Gastroesophageal sphincter (tissue), 4 donors: ENCODE measurements around the gene PCDHGA10. TPM values are rescaled to one million over a fixed set of nuclear protein-coding genes. Genes with fewer than 3 reads are reported as not detected.
"Not testable (repeated sequence)": the region's sequence is repeated elsewhere in the genome, so short reads cannot be mapped to it uniquely, and the experiment has no call there.

ENCODE experiments used
- ATAC-seq: fragments of 150-250 bp; one replicate; pipeline ENCODE4 v1.9.1; 2016; ENCODE audit warnings: mild to moderate bottlenecking, moderate library complexity
- H3K27ac ChIP-seq, 4 donors: fragments of 200-600 bp; sonication (generic) in 3 of 4; 1 replicate in 3 of 4; 2 replicates in 1 of 4; pipeline ENCODE4 v1.5.1; 2016 to 2019
- H3K27me3 ChIP-seq: fragments of 200-600 bp; sonication (generic); one replicate; pipeline ENCODE4 v1.5.1; 2019
- H3K36me3 ChIP-seq, 2 donors: fragments of 200-600 bp; sonication (generic); one replicate each; pipeline ENCODE4 v1.5.1; 2019; ENCODE audit warnings: control low read depth in 1 of 2
- H3K4me1 ChIP-seq, 3 donors: fragments of 200-600 bp; sonication (generic); 1 replicate in 2 of 3; 2 replicates in 1 of 3; pipeline ENCODE4 v1.5.1; 2016 to 2019; ENCODE audit warnings: control low read depth in 2 of 3
- H3K4me3 ChIP-seq, 2 donors: fragments of 200-600 bp; sonication (generic); one replicate each; pipeline ENCODE4 v1.5.1; 2019; ENCODE audit warnings: mild to moderate bottlenecking in 1 of 2, moderate library complexity in 1 of 2
- H3K9me3 ChIP-seq, 3 donors: fragments of 200-600 bp; sonication (generic); one replicate each; pipeline ENCODE4 v1.5.1; 2017 to 2019; ENCODE audit warnings: control low read depth in 2 of 3
- EP300 ChIP-seq: sonication (generic); formaldehyde crosslinking; IDR thresholded peaks from one replicate; pipeline ENCODE4 v1.6.1; 2017; ENCODE audit warnings: antibody characterized with exemption, mild to moderate bottlenecking
- POLR2A ChIP-seq, 2 donors: fragments of 450-650 bp; IDR thresholded peaks; one replicate each; pipeline ENCODE4 v1.6.1; 2017; ENCODE audit warnings: antibody characterized with exemption in 2 of 2, mild to moderate bottlenecking in 2 of 2, moderate library complexity in 1 of 2
- POLR2AphosphoS5 ChIP-seq: sonication (generic); formaldehyde crosslinking; IDR thresholded peaks from one replicate; pipeline ENCODE4 v1.6.1; 2017; ENCODE audit warnings: antibody characterized with exemption
- WGBS, 2 donors: methylation state at CpG; one replicate each; pipeline ENCODE4 v1.1.5; 2018; ENCODE audit warnings: low coverage in 1 of 2; 5-methylcytosine and 5-hydroxymethylcytosine counted together
- total RNA-seq, 4 donors: library from RNA; depleted of rRNA; stranded (reverse); fragments of >200 nt; gene quantifications; one replicate each; pipeline ENCODE4 v1.1.0, GENCODE V29; 2016
- TF ChIP-seq, protein P1 (sequence below), 4 experiments: fragments of 200-600 bp in 2 of 4; fragments of 450-650 bp in 2 of 4; sonication (generic) in 1 of 4; IDR thresholded peaks; one replicate each; pipeline ENCODE4 v1.5.1; 2017 to 2019; ENCODE audit warnings: antibody characterized with exemption in 4 of 4, mild to moderate bottlenecking in 2 of 4, moderate library complexity in 2 of 4

PCDHGA10 gene
- total RNA-seq, 4 donors from 2014 or later = 2.9 to 8.2 (median 4.7) TPM

DNA sequence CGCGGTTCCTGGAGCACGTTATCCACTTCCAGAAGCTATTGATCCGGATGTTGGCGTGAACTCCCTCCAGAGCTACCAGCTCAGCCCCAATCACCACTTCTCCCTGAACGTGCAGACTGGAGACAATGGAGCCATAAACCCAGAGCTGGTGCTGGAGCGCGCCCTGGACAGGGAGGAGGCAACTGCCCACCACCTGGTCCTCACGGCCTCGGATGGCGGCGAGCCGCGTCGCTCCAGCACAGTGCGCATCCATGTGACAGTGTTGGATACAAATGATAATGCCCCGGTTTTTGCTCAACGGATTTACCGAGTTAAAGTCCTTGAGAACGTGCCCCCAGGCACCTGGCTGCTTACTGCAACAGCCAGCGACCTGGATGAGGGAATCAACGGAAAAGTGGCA lies 9.4 kb upstream of the PCDHGA10 start:
- TF ChIP-seq POLR2A (IDR thresholded peaks at IDR 0.05) (no peak), EP300 (no peak), POLR2AphosphoS5 (no peak)
- TF ChIP-seq, protein P1, sequence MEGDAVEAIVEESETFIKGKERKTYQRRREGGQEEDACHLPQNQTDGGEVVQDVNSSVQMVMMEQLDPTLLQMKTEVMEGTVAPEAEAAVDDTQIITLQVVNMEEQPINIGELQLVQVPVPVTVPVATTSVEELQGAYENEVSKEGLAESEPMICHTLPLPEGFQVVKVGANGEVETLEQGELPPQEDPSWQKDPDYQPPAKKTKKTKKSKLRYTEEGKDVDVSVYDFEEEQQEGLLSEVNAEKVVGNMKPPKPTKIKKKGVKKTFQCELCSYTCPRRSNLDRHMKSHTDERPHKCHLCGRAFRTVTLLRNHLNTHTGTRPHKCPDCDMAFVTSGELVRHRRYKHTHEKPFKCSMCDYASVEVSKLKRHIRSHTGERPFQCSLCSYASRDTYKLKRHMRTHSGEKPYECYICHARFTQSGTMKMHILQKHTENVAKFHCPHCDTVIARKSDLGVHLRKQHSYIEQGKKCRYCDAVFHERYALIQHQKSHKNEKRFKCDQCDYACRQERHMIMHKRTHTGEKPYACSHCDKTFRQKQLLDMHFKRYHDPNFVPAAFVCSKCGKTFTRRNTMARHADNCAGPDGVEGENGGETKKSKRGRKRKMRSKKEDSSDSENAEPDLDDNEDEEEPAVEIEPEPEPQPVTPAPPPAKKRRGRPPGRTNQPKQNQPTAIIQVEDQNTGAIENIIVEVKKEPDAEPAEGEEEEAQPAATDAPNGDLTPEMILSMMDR (IDR thresholded peaks at IDR 0.05) = no peak
- Histone ChIP-seq H3K4me3 (peak overlapping the region in 1 of 2 donors; percentile 34), H3K27ac (no peak overlapping the region), H3K27me3 (peaks cover 8% of the 10 kb centered on the region), H3K9me3 (peaks cover 3 to 98% (median 15%) of the 10 kb centered on the region in 3 donors), H3K36me3 (peaks cover 0 to 22% of the 10 kb centered on the region in 2 donors), H3K4me1 (peaks cover 0 to 4% (median 0%) of the 10 kb centered on the region in 3 donors)
- ATAC-seq = no peak
- 21 to 25% methylated on average over 5 to 22 of the region's 22 CpGs for WGBS, 2 donors

DNA sequence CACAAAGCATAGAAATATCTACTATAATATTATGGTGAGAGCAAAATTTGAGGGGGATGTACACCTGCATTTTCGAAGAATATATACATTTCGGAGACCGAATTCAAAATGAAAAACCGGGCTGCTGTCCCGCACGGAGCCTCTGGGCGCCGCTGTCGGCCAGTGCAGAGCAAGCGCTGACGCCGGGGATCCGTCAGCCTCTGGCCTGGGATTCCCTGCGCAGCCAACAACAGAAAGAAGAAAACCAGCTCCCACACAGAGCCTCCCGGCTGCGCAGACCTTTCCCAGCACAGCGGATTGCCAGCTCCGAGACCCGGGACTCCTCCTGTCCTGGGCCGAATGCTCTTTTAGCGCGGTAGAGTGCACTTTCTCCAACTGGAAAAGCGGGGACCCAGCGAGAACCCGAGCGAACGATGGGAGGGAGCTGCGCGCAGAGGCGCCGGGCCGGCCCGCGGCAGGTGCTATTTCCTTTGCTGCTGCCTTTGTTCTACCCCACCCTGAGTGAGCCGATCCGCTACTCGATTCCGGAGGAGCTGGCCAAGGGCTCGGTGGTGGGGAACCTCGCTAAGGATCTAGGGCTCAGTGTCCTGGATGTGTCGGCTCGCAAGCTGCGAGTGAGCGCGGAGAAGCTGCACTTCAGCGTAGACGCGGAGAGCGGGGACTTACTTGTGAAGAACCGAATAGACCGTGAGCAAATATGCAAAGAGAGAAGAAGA lies 4.8 kb upstream of the PCDHGA10 start, which contains the start of gene PCDHGB6:
Gene PCDHGB6 (plus strand): TSS at position 232 of the 716 bp plus-strand sequence. CDS start 182 bp downstream, at position 414.
- peak within 1 kb of the TSS in 2 of 4 donors; percentile 35 to 48 for H3K27ac ChIP-seq
- TF ChIP-seq, protein P1 (IDR thresholded peaks at IDR 0.05) = peak in 3 of 4 experiments; percentile 23 to 55 (median 33)
- not testable (repeated sequence) for H3K27me3 ChIP-seq, H3K4me1 ChIP-seq, ATAC-seq
- peak within 1 kb of the TSS; percentile 16 to 41 for H3K4me3 ChIP-seq
- 10 to 20% methylated on average over 15 to 18 of the region's 51 CpGs for WGBS, 2 donors
- H3K36me3 ChIP-seq = peaks cover 0 to 33% of the 10 kb centered on the region in 2 donors
- peaks cover 0 to 99% (median 21%) of the 10 kb centered on the region in 3 donors for H3K9me3 ChIP-seq

DNA sequence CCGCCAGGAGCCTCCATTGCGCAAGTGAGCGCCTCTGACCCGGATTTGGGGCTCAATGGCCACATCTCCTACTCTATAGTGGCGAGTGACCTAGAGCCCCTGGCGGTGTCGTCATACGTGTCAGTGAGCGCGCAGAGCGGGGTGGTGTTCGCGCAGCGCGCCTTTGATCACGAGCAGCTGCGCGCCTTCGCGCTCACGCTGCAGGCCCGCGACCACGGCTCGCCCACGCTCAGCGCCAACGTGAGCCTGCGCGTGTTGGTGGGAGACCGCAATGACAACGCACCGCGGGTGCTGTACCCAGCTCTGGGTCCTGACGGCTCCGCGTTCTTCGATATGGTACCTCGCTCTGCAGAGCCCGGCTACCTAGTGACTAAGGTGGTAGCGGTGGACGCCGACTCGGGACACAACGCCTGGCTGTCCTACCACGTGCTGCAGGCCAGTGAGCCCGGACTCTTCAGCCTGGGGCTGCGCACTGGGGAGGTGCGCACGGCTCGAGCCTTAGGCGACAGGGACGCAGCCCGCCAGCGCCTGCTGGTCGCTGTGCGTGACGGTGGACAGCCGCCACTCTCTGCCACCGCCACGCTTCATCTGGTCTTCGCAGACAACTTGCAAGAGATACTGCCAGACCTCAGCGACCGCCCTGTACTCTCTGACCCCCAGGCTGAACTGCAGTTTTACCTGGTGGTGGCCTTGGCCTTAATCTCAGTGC lies 3.0 kb upstream of the PCDHGA10 start:
- peaks cover 0 to 36% of the 10 kb centered on the region in 2 donors for H3K36me3 ChIP-seq
- H3K9me3 ChIP-seq = peaks cover 0 to 99% (median 19%) of the 10 kb centered on the region in 3 donors
- peak overlapping the region in 1 of 2 donors; percentile 1 for H3K4me3 ChIP-seq
- TF ChIP-seq, protein P1 (IDR thresholded peaks at IDR 0.05) = no peak
- TF ChIP-seq POLR2A (IDR thresholded peaks at IDR 0.05) (no peak), POLR2AphosphoS5 (no peak), EP300 (no peak)
- H3K27ac ChIP-seq = no peak overlapping the region
- WGBS, 2 donors = 13 to 37% methylated on average over 2 to 3 of the region's 64 CpGs
- no peak for ATAC-seq
- no peaks in the 10 kb centered on the region for H3K4me1 ChIP-seq
- peaks cover 8% of the 10 kb centered on the region for H3K27me3 ChIP-seq

DNA sequence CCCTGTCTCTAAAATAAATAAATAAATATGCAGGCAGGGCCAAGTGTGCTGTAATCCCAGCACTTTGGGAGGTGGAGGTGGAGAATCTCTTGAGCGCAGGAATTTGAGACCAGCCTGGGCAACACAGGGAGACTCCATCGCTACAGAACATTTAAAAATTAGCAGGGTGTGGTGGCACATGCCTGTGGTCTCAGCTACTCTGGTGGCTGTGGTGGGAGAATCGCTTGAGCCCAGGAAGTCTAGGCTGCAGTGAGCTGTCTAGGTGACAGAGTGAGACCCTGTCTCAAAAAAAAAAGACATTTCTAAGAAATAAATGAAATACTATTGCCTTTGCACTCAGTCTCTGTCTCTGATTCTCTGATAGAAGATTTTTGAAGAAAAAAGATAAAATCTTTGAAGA lies 1.2 kb upstream of the PCDHGA10 start:
- no peaks in the 10 kb centered on the region for H3K4me1 ChIP-seq
- H3K27me3 ChIP-seq = peaks cover 8% of the 10 kb centered on the region
- 33 to 56% methylated on average over 2 to 3 of the region's 3 CpGs for WGBS, 2 donors
- no peak overlapping the region for H3K4me3 ChIP-seq
- H3K36me3 ChIP-seq = peaks cover 0 to 31% of the 10 kb centered on the region in 2 donors
- H3K27ac ChIP-seq = no peak overlapping the region
- peaks cover 0 to 97% (median 13%) of the 10 kb centered on the region in 3 donors for H3K9me3 ChIP-seq
- no peak for ATAC-seq
- TF ChIP-seq EP300 = no peak
- TF ChIP-seq POLR2A (IDR thresholded peaks at IDR 0.05) = no peak
- no peak for TF ChIP-seq POLR2AphosphoS5
- TF ChIP-seq, protein P1 (IDR thresholded peaks at IDR 0.05) = no peak
